Astrocyte of the spinal cord (primary cell): Measurements from ENCODE around the gene SUDS3.
"Not testable (repeated sequence)": the region's sequence is repeated elsewhere in the genome, so short reads cannot be mapped to it uniquely, and the experiment has no call there.

ENCODE experiments used
- DNase-seq: peaks from one replicate; pipeline ENCODE4 v3.0.0; 2011; ENCODE audit warnings: low read depth, low spot score
- H3K4me3 ChIP-seq: 2 replicates; pipeline ENCODE4 v1.5.1; 2011; ENCODE audit warnings: low read depth, mild to moderate bottlenecking, low read length, moderate library complexity
- in situ Hi-C: cut with HindIII; loops from 2 replicates; pipeline ENCODE4 v1.10.0; 2017; ENCODE audit warnings: low sequenced_read_pairs
- TF ChIP-seq, protein P1 (sequence below): IDR thresholded peaks from 2 replicates; pipeline ENCODE4 v1.5.1; 2012; ENCODE audit warnings: low read depth, mild to moderate bottlenecking, low read length, inconsistent platforms

The SUDS3 gene

GRCh38 chr12:118344829-118345228, 31.5 kb upstream of the SUDS3 start:
- in situ Hi-C loops: no loop called here
- TF ChIP-seq, protein P1, sequence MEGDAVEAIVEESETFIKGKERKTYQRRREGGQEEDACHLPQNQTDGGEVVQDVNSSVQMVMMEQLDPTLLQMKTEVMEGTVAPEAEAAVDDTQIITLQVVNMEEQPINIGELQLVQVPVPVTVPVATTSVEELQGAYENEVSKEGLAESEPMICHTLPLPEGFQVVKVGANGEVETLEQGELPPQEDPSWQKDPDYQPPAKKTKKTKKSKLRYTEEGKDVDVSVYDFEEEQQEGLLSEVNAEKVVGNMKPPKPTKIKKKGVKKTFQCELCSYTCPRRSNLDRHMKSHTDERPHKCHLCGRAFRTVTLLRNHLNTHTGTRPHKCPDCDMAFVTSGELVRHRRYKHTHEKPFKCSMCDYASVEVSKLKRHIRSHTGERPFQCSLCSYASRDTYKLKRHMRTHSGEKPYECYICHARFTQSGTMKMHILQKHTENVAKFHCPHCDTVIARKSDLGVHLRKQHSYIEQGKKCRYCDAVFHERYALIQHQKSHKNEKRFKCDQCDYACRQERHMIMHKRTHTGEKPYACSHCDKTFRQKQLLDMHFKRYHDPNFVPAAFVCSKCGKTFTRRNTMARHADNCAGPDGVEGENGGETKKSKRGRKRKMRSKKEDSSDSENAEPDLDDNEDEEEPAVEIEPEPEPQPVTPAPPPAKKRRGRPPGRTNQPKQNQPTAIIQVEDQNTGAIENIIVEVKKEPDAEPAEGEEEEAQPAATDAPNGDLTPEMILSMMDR: no peak
- H3K4me3 ChIP-seq: no peak overlapping the region
- DNase-seq: no peak

- no peak overlapping the region for H3K4me3 ChIP-seq
- no peak for DNase-seq
- in situ Hi-C loops: no loop called here
- TF ChIP-seq, protein P1: no peak
These were observed 31.0 kb upstream of the SUDS3 start for GRCh38 chr12:118345355-118345754.

- in situ Hi-C loops: no loop called here
- H3K4me3 ChIP-seq: no peak overlapping the region
- TF ChIP-seq, protein P1: no peak
- DNase-seq: no peak
These were observed 29.5 kb upstream of the SUDS3 start for GRCh38 chr12:118346895-118347294.

DNA sequence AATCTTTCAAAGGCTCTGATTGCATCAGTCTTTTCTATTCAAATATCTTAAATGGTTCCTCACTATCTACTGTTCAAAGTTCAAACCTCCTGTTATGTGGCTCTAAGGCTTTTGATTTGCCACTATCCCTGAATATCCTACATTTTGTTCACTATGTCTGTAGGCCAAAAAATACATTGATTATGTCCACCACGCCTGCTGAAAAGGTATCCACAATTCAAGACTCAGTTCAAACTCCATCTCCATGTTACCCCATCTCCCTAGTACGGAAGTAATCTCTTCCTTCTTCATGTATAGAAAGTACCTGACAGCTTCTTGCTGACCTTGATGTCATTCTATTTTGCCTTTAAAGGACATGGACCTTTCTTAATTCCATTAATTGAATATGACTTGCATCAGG, 28.4 kb upstream of the SUDS3 start:
- H3K4me3 ChIP-seq: no peak overlapping the region
- no peak for DNase-seq
- TF ChIP-seq, protein P1: no peak
- in situ Hi-C loops: no loop called here

DNA sequence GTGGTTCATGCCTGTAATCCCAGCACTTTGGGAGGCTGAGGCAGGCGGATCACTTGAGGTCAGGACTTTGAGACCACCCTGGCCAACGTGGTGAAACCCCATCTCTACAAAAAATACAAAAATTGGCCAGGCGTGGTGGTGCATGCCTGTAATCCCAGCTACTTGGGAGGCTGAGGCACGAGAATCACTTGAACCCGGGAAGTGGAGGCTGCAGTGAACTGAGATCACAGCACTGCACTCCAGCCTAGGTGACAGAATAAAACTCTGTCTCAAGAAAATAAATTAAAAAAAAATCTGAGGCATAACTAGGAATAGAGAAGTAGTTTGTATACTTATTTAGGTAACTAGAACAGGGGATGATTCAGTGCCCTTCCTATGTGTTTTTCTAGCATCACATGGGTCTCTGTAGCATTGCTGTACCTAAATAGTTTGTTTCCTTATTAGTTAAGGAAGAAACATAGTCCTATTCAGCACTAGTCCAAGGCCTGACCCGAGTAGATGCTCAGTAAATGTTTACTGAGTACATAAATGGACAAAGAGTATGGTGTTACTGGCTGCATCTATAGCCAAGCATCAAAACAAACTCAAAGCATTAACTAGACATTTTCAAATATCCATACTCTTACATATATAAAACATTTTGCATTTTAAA, 25.3 kb upstream of the SUDS3 start:
- H3K4me3 ChIP-seq: no peak overlapping the region
- in situ Hi-C loops: no loop called here
- TF ChIP-seq, protein P1: no peak

GRCh38 chr12:118353721-118354120, 22.6 kb upstream of the SUDS3 start:
- TF ChIP-seq, protein P1: no peak
- in situ Hi-C loops: no loop called here
- DNase-seq: no peak
- H3K4me3 ChIP-seq: no peak overlapping the region

More for the DNA sequence above, 25.3 kb upstream of the SUDS3 start:
- no peak for DNase-seq

DNA sequence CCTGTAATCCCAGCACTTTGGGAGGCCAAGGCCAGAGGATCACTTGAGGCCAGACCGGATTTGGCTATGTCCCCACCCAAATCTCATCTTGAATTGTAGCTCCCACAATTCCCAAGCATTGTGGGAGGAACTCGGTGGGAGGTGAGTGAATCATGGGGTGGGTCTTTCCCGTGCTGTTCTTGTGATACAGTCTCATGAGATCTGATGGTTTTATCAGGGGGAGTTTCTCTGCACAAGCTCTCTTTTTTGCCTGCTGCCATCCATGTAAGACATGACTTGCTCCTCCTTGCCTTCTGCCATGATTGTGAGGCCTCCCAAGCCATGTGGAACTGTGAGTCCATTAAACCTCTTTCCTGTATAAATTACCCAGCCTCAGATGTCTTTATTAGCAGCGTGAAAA, 21.9 kb upstream of the SUDS3 start:
- DNase-seq, H3K4me3 ChIP-seq, in situ Hi-C loops: not testable (repeated sequence)
